Measurements from ENCODE around the gene MCEMP1.

MCEMP1 gene

DNA sequence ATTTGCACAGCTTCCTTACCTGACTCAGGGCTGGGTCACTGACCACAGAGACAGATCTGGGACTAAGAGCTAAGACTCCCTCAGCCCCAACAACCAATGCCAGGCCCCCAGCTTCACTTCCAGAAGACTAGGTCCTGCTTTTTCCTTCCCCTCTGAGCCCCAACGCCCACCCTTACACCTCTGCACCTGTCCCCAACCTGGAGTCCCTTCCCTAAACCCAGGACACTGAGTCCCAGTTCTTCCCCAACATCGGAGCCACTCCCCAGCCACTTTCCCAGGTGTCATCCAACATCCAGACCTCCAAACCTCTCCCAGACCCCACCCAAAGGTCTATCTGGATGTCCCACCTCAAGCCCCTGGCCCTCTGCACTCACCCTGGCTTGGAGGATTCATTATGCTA is 22.1 kb downstream of the MCEMP1 start:
- no peak for DNase-seq

DNA sequence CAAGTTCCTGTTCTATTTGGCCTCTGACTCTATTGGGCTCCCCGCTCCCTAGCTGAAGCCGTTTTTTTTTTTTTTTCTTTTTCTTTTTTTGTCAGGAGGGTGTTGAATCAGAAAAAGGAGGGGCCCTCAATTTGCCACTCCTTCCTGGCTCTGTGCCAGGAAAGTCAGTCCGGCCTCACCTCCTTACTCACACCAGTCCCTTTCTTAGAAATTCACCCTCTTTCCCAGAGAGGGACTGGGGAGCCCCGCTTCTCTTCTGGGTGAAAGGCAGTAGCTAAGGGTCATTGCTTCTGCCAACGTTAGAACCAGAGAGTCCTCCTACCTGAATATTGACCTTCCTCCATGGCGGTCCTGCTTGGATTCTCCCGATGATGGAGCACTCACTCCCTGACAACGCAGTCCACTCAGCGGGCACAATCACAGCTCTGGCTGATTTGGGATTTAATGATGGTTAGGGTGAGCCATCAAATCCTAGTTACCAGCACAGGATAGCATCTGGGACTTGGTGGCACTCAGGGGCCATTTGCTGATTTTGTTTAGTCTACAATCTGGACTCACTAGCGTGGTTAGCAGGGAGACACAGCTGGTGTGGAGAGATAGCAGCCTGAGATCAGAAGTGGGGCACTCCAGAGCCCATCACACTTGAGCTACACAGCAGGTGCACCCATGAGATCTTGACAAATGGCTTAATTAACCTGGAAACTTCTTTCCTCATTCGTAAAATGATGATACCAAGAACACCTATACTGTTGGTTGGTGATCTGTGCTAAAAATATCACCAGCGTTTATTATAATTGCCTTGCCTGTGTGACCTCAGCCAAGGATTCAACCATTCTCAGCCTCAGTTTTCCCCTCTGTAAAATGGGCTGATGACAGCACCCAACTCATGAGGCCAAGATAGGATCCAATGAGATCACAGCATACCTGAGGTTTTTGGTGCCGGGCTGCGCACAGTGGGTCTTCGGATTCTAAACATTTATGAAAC is 22.8 kb downstream of the MCEMP1 start:
- no peak for DNase-seq

DNA sequence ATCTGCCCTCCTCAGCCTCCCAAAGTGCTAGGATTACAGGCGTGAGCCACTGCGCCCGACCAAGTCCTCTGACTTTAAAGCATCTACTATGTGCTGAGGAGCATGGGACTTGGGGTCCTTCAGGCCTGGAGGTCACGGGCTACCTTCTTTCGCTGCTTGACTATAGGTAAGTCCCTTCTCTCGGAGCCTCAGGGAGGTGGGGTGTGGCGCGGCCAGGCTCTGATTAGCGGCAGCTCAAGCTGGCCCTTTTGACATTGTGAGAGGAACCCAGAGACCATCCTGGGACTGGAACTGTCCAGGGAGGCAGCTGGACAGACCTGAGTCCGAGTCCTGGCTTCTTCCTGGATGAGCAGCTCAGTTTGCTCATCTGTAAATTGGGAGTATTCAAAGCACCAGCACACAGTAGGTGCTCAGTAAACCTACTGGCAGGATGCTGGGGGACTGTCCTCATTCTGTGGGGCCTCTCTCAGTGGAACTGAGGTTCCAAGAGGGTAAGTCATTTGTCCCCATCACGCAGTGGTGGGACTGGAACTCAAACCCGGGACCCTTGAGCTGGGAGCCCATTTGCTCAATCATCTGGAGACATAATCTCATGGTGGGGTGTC is 24.3 kb downstream of the MCEMP1 start:
- DNase-seq = no peak

DNA sequence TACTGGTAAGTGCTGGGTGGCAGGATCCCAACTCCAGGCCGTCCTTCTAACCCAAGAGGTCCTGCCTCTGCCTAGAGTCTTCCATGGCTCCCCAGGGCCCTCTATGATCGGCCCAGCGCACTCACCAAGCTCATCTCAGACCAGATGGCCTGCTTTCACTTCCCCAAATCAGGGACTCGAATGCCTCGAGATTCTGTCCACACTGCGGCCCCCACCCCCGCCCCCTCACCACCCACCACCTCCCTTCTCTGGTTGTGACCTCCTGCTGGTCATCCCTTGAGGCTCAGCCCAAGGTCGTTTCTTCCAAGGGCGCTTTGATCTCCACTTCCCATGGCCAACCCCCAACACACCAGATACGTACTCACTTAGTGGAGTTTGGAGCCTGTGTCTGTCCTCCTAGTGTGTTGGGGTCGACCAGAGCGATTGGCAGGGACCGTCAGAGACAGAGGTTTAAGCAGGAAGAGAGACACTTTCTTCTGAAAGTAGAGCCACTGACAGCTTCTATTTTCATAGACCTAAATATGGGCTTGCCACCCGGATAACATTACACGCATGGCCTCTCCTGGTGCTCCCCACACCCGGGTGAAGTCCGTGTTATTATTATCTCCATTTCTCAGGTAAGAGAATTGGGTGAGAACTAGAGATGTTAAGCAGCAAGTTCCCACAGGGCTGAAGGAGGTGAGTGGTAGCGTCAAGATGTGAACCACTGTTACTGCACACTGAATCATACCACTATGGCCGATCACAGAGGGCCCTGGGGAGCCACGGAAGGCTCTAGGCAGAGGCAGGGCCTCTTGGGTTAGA is 25.0 kb downstream of the MCEMP1 start, which contains the start of gene FCER2:
Gene FCER2 (minus strand): TSS at position 478 of the 804 bp plus-strand sequence. CDS start 2,371 bp downstream, outside the sequence.
- DNase-seq = no peak

DNA sequence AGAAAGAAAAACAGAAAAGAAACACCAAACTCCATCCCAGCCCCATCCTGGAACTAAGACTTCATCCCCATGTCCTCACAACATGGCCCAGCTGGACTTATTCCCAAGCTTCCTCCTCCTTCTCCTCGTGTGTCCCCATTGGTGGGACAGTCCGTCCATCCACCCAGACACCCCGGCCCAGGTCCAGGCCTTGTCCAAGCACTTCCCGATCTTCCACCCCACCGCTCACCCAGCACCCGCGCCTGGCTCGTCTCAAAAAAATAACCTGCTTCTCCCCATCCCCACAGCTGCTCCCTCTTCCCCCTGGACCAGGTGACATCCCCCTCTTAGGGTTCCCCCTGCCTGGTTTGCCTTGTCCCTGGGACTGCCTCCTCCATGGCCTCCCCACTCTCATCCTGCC is 26.4 kb downstream of the MCEMP1 start:
- no peak for DNase-seq

DNA sequence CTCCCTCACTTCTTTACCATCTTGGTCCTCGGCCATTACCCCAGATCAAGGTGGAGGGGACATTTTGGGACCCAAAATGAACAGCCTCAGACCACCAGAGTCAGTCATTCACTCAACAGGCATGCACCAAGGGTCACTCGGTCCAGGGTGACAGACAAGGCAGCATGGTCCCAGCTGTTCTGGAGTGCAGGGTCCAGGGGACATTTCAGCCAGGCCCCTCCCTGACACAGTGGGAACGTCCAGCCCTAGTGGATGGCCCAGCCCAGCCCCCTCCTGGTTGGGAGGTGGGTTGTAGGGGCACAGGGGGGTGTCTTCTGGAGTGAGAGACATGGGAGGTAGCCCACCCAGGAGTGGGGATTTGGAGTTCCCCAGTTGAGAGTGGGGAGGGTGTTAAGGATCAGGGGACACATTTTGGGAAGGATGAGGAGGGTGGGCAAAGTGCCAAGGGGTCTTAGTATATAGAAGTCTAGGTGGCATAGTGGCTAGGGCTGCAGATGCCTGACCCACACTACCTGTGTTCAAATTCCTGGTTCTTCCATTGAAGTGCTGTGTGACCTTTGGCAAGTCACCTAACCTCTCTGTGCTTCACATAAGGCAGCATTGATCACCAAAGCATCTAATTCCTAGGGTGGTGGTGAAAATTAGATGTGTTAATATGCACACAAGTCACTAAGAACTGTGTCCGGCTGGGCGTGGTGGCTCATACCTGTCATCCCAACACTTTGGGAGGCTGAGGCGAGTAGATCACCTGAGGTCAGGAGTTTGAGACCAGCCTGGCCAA is 27.6 kb downstream of the MCEMP1 start:
- no peak for DNase-seq

DNA sequence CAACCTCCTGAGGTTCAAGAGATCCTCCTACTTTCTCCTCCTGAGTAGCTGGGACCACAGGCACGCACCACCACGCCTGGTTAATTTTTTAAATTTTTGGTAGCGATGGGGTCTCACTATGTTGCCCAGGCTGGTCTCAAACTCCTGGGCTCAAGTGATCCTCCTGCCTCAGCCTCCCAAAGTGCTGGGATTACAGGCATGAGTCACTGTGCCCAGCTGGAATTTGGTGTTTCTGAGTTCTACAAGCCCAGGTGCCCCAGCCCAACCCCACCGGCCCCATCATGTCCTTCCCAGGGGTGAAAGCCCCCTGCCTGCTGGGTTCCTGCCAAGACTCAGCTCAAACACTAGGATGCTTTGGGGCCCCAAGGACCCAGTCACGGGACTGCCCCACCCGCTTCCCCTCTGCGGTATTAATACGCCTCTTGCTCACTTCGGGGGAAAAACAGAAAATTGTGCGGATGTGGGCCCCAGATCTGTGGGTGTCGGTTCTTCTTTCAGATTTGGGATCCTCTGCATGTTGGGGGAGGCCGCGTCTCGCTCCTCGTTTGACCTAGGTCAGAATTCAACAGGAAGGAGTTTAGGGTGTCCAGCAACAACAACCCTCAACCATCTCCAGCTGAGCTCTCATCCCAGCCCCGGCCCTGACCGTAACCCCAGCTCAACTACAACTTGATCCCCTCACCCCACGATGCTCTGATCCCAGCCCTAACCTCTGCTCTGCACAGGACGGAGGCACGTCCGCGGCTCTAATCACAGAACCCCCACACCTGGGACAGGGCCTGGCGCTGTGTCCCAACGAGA is 28.7 kb downstream of the MCEMP1 start:
- DNase-seq = no peak

DNA sequence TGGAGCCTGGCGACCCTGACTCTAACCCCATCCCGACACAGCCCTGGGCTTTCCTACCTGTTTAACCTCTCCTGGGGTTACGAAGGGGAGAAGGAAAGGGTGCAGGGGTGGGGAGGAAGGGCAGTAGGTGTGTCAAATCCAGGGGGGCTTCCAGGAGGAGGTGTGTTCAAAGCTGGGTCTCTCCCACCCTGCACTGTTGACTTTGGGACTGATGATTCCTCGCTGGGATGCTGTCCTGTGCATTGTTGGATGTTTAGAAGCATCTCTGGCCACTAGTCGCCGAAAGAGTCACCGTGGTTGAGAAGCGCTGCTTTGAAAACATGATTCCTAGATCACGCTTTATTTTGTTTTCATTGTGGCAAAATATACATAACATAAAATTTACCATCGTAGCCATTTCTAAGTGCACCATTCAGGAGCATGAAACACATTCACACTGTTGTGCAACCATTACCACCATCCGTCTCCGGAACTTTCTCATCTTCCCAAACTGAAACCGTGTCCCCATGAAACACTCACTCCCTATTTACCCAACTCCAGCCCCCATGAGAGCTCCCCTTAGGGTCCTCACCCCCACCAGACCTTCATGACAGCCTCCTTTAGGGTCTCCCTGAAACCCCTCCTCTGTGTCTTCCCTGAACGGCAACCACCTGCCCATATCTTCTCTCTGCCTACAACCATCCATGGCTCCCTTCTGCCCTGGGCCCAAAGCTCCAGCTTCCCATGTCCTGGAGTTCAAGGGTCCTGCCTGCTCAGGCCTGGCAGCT is 29.5 kb downstream of the MCEMP1 start:
- no peak for DNase-seq

DNA sequence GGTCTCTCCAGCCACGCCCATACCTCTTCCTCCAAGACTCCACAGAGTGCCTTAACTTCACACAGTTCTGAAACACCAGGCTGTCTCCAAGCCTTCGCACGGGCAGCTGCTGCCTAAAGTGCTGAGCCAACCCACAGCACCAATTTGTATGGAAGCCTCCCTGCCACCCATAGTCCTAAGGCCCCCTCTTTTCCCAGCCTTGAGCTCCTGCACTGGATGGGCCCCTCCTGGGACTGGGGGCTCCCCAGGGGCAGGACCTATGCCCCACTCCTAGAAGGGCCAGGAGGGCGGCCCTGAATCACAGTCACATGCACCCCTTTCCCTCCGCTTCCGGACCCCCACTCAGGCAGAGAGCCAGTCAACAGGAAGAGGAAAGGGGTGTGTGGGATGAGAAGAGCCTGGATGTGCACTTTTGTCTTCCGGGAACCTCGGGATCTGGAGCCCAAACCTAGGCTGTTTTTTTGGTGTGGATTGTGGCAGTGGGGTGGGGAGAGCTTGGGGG is 30.1 kb downstream of the MCEMP1 start:
- DNase-seq = no peak

DNA sequence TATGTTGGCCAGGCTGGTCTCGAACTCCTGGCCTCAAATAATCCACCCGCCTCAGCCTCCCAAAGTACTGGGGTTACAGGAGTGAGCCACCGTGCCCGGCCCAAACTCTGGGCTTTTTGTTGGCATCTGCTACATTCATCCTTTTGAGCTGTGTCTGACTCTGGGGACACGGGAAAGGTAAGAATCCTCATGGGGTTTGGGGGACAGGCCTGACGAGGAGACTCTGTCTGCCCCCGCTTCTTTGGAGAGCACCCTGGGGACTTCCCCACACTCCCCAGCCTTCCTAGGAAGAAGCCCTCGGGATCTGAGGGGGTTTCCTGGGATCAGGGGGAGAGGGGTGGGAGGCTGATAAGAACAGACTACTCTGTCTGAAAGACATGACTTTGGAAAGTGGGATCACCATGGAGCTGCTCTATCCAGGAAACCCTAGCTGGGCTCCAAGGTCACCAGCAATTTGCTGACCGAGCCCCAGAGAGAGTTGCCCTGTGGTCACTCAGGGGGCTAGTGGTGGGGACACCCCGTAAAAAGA is 33.1 kb downstream of the MCEMP1 start:
- no peak for DNase-seq

DNA sequence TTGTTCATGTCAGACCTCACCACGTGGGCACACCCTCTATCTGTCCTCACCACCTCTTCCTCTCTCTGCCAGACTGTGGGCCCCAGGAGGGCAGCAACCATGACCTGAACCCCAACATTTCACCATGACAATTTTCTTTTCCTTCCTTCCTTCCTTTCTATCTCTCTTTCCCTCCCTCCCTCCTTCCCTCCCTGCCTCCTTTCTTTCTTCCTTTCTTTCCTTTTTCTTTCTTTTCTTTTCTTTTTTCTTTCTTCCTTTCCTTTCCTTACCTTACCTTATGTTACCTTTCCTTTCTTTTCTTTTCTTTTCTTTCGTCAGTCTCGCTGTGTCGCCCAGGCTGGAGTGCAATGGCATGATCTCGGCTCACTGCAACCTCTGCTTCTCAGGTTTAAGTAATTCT is 33.7 kb downstream of the MCEMP1 start:
- no peak for DNase-seq

DNA sequence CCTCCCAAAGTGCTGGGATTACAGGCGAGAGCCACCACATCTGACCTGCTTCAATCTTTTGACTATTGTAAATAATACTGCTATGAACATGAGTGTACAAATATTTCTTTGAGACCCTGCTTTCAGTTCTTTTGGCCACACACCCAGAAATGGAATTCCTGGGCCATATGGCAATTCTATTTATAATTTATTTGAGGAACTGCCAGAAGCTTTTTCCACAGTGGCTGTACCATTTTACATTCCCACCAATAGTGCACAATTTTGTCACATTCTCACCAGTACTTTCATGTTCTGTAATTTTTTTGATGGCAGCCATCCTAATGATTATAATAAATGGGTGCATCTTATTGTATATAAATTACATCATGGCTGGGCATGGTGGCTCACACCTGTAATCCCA is 38.8 kb downstream of the MCEMP1 start:
- DNase-seq = no peak

DNA sequence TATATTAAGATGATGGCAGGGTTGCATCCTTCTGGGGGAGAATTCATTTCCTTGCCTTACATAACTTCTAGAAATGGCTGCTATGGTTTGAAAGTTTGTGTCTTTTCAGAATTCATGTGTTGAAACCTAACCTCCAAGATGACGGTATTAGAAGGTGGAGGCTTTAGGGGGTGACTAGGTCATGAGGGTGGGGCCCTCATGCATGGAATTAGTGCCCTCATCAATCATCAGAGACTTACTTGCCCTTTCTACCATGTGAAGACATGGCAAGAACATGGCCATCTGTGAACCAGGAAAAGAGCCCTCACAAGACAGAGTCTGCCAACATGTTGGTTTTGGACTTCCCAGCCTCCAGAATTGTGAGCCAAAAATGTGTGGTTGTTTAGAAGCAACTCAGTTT is 39.9 kb downstream of the MCEMP1 start:
- no peak for DNase-seq

DNA sequence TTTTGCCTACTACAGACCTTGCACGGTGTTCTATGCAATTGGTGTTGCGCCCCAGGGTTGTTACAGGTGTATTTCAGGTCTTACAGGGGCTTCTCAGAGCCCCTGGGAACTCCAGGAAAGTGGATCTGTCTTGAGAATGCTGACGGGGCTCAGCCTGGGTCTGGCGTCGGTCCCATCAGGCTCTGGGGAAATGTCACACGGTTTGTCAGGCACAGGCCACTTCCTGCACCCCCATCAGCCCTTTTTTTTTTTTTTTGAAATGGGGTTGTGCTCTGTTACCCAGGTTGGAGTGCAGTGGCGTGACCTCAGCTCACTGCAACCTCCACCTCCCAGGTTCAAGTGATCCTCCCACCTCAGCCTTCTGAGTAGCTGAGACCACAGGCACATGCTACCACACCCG is 41.8 kb downstream of the MCEMP1 start:
- no peak for DNase-seq

DNA sequence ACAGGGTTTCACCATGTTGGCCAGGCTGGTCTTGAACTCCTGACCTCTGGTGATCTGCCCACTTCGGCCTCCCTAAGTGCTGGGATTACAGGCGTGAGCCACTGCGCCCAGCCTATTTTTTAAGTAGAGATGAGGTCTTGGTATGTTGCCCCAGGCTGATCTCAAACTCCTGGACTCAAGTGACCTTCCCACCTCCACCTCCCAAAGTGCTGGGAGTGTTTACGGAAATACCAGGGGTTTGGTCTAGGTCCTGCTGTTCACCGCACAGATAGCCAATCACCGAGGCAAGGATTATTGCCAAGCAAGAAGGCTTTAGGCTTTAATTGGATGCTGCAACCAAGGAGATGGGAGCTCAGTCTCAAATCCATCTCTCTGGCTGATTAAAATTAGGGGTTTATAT is 43.5 kb downstream of the MCEMP1 start:
- DNase-seq = no peak

DNA sequence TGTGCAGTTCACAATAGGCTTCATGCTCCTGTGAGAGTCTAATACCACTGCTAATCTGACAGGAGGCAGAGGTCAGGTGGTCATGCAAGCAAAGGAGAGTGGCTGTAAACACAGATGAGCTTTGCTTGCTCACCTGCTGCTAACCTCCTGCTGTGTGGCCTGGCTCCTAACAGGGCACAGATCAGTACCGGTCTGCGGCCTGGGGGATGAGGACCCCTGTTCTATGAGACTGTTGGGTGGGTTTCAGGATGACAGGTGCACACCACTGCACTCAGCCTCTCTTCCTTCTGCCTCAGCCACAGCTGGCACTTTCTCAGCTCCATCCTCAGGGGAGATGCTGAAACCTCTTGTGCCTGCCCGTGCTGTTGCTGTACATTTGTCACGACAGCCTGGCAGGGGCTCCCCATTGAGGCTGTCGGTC is 45.4 kb downstream of the MCEMP1 start:
- peak; percentile 53 for DNase-seq

DNA sequence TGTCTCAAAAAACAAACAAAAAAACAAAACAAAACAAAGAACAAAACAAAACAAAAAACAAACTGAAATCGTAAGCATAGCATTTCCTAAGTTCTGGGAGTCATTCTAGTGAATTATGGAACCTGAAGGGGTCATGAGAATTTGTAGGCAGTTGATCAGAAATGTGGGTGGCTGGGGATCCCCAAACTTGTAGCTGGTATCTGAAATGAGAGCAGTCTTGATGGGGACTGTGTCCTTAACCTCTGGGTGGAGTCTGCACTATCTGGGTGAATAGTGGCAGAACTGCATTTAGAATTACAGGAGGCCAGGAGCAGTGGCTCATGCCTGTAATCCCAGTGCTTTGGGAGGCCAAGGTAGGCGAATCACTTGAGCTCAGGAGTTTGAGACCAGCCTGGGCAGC is 48.9 kb downstream of the MCEMP1 start:
- no peak for DNase-seq

DNA sequence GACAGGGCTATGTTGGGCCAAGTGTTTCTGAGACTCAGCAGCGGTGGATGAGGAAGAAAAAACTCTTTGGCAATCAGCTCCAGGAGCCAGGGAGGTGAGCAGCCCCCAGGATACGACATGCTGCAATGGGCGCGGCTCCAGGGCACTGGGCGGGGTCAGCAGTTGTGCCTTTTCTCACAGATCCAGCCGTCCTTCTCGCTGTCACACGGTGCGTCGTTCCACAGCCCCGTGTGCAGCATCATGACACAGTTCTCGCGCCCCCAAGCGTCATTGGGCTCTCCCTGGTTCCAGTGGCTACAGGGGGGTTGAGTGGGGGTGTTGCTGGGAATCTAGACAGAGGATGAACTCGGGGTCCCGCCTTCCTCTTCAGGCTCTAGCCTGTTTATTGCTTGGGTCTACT is 52.3 kb downstream of the MCEMP1 start:
- no peak for DNase-seq
